ENCODE data around the gene ASMTL. TPM values are rescaled to one million over a fixed set of nuclear protein-coding genes. Genes with fewer than 3 reads are reported as not detected.
"Not testable (repeated sequence)": the region's sequence is repeated elsewhere in the genome, so short reads cannot be mapped to it uniquely, and the experiment has no call there.

The ASMTL gene
- total RNA-seq, 2 experiments from 2014 or later, result 27.1 to 29.6 TPM

- CTCF ChIA-PET, result no interaction called here
Measured at GRCh38 chrX:1391370-1391706, 61.4 kb downstream of the ASMTL start.

GRCh38 chrX:1390621-1391369, 61.9 kb downstream of the ASMTL start:
- ChIA-PET CTCF (no interaction called here), POLR2A (no interaction called here)

More at GRCh38 chrX:1391370-1391706, 61.4 kb downstream of the ASMTL start:
- POLR2A ChIA-PET, result no interaction called here

DNA sequence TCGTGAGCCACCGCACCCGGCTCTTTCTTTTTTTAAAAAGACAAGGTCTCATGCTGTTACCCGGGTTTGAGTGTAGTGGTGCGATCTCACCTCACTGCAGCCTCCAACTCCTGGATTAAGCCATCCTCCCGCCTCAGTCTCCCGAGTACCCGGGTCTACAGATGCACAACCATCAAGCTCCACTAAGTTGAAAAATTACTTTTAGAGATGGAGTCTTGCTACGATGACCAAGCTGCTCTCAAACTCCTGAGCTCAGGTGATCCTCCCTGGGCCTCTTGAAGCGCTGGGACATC, 62.8 kb downstream of the ASMTL start:
- POLR2A ChIA-PET, result no interaction called here
- CTCF ChIA-PET, result no interaction called here

GRCh38 chrX:1389181-1389992, 63.3 kb downstream of the ASMTL start:
- ChIA-PET POLR2A (no interaction called here), CTCF (no interaction called here)

- ChIA-PET CTCF (no interaction called here), POLR2A (no interaction called here)
Measured at GRCh38 chrX:1388651-1389050, 64.1 kb downstream of the ASMTL start.

- CTCF ChIA-PET, result no interaction called here
- POLR2A ChIA-PET, result no interaction called here
Measured at GRCh38 chrX:1387141-1387776, 65.5 kb downstream of the ASMTL start.

GRCh38 chrX:1386338-1387127, 66.2 kb downstream of the ASMTL start:
- ChIA-PET CTCF (no interaction called here), POLR2A (no interaction called here)

DNA sequence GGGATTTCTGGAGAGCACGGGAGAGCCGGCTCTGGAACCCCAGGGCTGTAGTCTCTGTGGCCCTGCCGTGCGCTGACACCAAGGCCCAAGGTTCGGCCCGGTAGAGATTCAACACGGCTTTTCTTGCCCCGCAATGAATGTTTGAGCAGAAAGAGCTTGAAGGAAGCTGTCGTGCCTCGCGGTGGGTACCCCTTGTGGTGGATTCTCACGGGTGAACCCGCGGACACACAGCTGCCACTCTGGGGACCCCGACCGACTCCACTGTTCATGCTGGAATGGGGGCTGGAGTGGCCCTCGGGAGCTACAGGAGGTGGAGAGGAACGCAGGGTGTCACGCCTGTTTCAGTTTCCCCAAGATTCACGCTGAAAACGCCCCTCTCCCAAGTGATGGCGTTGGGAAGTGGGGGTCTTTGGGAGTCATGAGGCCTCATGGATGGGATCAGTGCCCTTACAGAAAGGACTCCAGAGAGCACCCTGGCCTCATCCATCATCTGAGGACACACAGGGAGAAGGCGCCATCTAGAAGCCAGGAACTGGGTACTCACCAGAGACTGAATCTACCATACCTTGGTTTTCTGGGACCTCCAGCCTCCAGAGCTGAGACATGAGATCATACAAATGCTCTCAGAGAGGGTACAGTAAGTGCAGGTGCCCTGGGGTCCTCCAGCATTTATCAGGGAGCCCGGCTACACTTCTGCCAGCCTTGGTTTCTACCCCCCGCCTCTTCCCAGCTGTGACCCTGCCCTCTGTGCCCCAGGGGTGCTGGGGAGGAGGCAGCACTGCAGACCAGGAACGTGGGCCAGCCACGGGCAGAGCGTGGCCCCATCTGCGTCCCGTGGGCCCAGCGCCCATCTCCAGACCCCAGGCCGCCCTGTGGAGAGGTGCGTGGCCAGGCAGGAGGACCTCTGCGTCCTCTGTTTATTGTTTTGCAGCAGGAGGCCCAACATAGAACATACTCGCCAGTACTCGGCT, 67.2 kb downstream of the ASMTL start:
- CTCF ChIA-PET, result no interaction called here
- POLR2A ChIA-PET, result no interaction called here

GRCh38 chrX:1384658-1385252, 68.0 kb downstream of the ASMTL start:
- CTCF ChIA-PET, result no interaction called here

GRCh38 chrX:1380672-1381233, 72.0 kb downstream of the ASMTL start:
- ChIA-PET CTCF (no interaction called here), POLR2A (no interaction called here)

More at GRCh38 chrX:1384658-1385252, 68.0 kb downstream of the ASMTL start:
- POLR2A ChIA-PET, result no interaction called here

- CTCF ChIA-PET, result no interaction called here
- POLR2A ChIA-PET, result no interaction called here
Measured at GRCh38 chrX:1378306-1378759, 74.4 kb downstream of the ASMTL start.

DNA sequence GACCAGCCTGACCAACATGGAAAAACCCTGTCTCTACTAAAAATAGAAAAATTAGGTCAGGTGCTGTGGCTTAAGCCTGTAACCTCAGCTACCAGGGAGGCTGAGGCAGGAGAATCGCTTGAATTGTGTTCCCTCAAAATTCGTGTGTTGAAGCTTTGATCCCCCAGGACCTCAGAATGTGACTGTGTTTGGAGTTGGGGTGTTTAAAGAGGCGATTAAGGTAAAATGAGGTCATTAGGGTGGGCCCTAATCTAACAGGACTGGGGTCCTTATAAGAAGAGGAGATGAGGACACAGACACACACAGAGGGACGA, 84.4 kb downstream of the ASMTL start:
- ChIA-PET CTCF (no interaction called here), POLR2A (no interaction called here)

DNA sequence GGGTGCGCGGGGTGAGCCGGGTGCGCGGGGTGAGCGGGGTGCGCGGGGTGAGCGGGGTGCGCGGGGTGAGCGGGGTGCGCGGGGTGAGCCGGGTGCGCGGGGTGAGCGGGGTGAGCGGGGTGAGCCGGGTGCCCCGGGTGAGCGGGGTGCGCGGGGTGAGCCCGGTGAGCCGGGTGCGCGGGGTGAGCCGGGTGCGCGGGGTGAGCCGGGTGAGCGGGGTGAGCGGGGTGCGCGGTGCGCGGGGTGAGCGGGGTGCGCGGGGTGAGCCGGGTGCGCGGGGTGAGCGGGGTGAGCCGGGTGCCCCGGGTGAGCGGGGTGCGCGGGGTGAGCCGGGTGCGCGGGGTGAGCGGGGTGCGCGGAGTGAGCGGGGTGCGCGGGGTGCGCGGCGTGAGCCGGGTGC, 86.3 kb downstream of the ASMTL start:
- CTCF ChIA-PET, POLR2A ChIA-PET: not testable (repeated sequence)

- POLR2A ChIA-PET, result no interaction called here
- CTCF ChIA-PET, result no interaction called here
Measured at GRCh38 chrX:1361910-1362309, 90.8 kb downstream of the ASMTL start.

- POLR2A ChIA-PET, result no interaction called here
- CTCF ChIA-PET, result no interaction called here
Measured at GRCh38 chrX:1361275-1361674, 91.4 kb downstream of the ASMTL start.

GRCh38 chrX:1360171-1360570, 92.5 kb downstream of the ASMTL start:
- ChIA-PET POLR2A (no interaction called here), CTCF (no interaction called here)

GRCh38 chrX:1359477-1359873, 93.2 kb downstream of the ASMTL start:
- ChIA-PET CTCF (no interaction called here), POLR2A (no interaction called here)

GRCh38 chrX:1358793-1359476, 93.8 kb downstream of the ASMTL start:
- CTCF ChIA-PET, result no interaction called here
- POLR2A ChIA-PET, result no interaction called here

DNA sequence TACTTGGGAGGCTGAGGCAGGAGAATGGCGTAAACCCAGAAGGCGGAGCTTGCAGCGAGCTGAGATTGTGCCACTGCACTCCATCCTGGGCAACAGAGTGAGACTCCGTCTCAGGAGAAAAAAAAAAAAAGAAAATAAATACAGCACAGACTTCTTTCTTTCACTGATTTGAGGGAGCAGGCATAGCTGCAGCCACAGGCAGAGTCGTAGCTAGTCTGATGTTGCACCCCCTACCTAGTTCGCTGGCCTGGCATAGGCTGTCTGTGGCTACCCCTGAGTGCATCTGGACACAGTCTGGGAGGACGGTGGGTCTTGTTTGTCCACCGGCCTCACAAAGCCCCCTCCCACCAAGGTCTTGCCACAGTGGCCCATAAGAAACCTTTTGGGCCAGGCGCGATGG, 94.7 kb downstream of the ASMTL start:
- POLR2A ChIA-PET, result no interaction called here
- CTCF ChIA-PET, result no interaction called here

Measured in activated CD8-positive, alpha-beta memory T cell treated with anti-CD3 and anti-CD28 coated beads for 36 hours (primary cell).